ENCODE measurements around the gene MCC. TPM values are rescaled to one million over a fixed set of nuclear protein-coding genes. Genes with fewer than 3 reads are reported as not detected.

The MCC gene
- total RNA-seq, 1 donor from 2014 or later = 2.5 TPM

- no peaks in the 10 kb centered on the region for H3K9me3 ChIP-seq (ENCODE audit: low read depth)
- H3K4me1 Mint-ChIP-seq = peaks cover 38% of the 10 kb centered on the region
- no peak for DNase-seq (ENCODE audit: low spot score)
- H3F3A ChIP-seq (ENCODE audit: low read depth) = no peaks in the 10 kb centered on the region
- H3K79me2 ChIP-seq (ENCODE audit: low read depth) = no peaks in the 10 kb centered on the region
- no peaks in the 10 kb centered on the region for H3K36me3 ChIP-seq
- H3K27me3 ChIP-seq = no peaks in the 10 kb centered on the region
- peaks cover 10% of the 10 kb centered on the region for H3K4me1 ChIP-seq
- H3K4me3 Mint-ChIP-seq = no peak overlapping the region
- peaks cover 9% of the 10 kb centered on the region for H3K36me3 Mint-ChIP-seq
- TF ChIP-seq EZH2phosphoT487 (IDR thresholded peaks at IDR 0.05) = no peak
- TF ChIP-seq CTCF (IDR thresholded peaks at IDR 0.05) = no peak
- TF ChIP-seq EZH2 (IDR thresholded peaks at IDR 0.05) = no peak
- no peak overlapping the region for H2AFZ ChIP-seq (replicated peaks)
- no peaks in the 10 kb centered on the region for H4K20me1 ChIP-seq (ENCODE audit: low read depth)
- H3K9me3 Mint-ChIP-seq = no peaks in the 10 kb centered on the region
- H3K27me3 Mint-ChIP-seq (ENCODE audit: insufficient read depth, low read depth) = no peaks in the 10 kb centered on the region
- H3K4me2 ChIP-seq = no peak overlapping the region
- no peak overlapping the region for H3K4me3 ChIP-seq
- no peak overlapping the region for H3K27ac Mint-ChIP-seq
- no peak overlapping the region for H3K9ac ChIP-seq
- no peak overlapping the region for H3K27ac ChIP-seq
These were observed 427.7 kb downstream of the MCC start for GRCh38 chr5:113060408-113061025.

- H3K4me1 Mint-ChIP-seq = peaks cover 38% of the 10 kb centered on the region
- H3K4me2 ChIP-seq = peak overlapping the region; percentile 31
- H3K27me3 ChIP-seq = no peaks in the 10 kb centered on the region
- TF ChIP-seq EZH2phosphoT487 (IDR thresholded peaks at IDR 0.05) (no peak), EZH2 (IDR thresholded peaks at IDR 0.05) (no peak), CTCF (IDR thresholded peaks at IDR 0.05) (no peak)
- peaks cover 6% of the 10 kb centered on the region for H3K36me3 Mint-ChIP-seq
- no peak overlapping the region for H3K27ac ChIP-seq
- no peaks in the 10 kb centered on the region for H3K9me3 ChIP-seq (ENCODE audit: low read depth)
- peak overlapping the region; percentile 57 for H3K4me3 Mint-ChIP-seq
- no peaks in the 10 kb centered on the region for H3F3A ChIP-seq (ENCODE audit: low read depth)
- no peak overlapping the region for H3K9ac ChIP-seq
- H3K27ac Mint-ChIP-seq = peak overlapping the region; percentile 96
- H2AFZ ChIP-seq (replicated peaks) = no peak overlapping the region
- H3K9me3 Mint-ChIP-seq = no peaks in the 10 kb centered on the region
- DNase-seq (ENCODE audit: low spot score) = peak; percentile 60
- no peaks in the 10 kb centered on the region for H3K36me3 ChIP-seq
- H3K4me1 ChIP-seq = peaks cover 10% of the 10 kb centered on the region
- H3K27me3 Mint-ChIP-seq (ENCODE audit: insufficient read depth, low read depth) = no peaks in the 10 kb centered on the region
- H3K4me3 ChIP-seq = no peak overlapping the region
- H3K79me2 ChIP-seq (ENCODE audit: low read depth) = no peaks in the 10 kb centered on the region
- no peaks in the 10 kb centered on the region for H4K20me1 ChIP-seq (ENCODE audit: low read depth)
These were observed 428.8 kb downstream of the MCC start for GRCh38 chr5:113059232-113060040.

- H3K27ac Mint-ChIP-seq = peak overlapping the region; percentile 96
- H3K4me3 Mint-ChIP-seq = peak overlapping the region; percentile 57
- Histone ChIP-seq H3K79me2 (ENCODE audit: low read depth) (no peaks in the 10 kb centered on the region), H3K36me3 (no peaks in the 10 kb centered on the region), H2AFZ (replicated peaks) (no peak overlapping the region), H3K27ac (no peak overlapping the region), H3F3A (ENCODE audit: low read depth) (no peaks in the 10 kb centered on the region), H3K9me3 (ENCODE audit: low read depth) (no peaks in the 10 kb centered on the region), H3K4me2 (peak overlapping the region; percentile 31), H3K27me3 (no peaks in the 10 kb centered on the region), H4K20me1 (ENCODE audit: low read depth) (no peaks in the 10 kb centered on the region), H3K4me1 (peaks cover 10% of the 10 kb centered on the region), H3K4me3 (no peak overlapping the region), H3K9ac (no peak overlapping the region)
- TF ChIP-seq EZH2phosphoT487 (IDR thresholded peaks at IDR 0.05) = no peak
- TF ChIP-seq CTCF (IDR thresholded peaks at IDR 0.05) = no peak
- no peak for TF ChIP-seq EZH2 (IDR thresholded peaks at IDR 0.05)
- H3K36me3 Mint-ChIP-seq = peaks cover 9% of the 10 kb centered on the region
- no peak for DNase-seq (ENCODE audit: low spot score)
- H3K4me1 Mint-ChIP-seq = peaks cover 38% of the 10 kb centered on the region
- H3K27me3 Mint-ChIP-seq (ENCODE audit: insufficient read depth, low read depth) = no peaks in the 10 kb centered on the region
- no peaks in the 10 kb centered on the region for H3K9me3 Mint-ChIP-seq
These were observed 429.5 kb downstream of the MCC start for GRCh38 chr5:113058706-113059226.
